GM23338 (cell line): Measurements from ENCODE around the gene PRSS56.

ENCODE experiments used
- CREB1 ChIP-seq: fragments of 250-450 bp; sonication (Bioruptor Pico); IDR thresholded peaks from 2 replicates; pipeline ENCODE4 v1.5.0; 2020; ENCODE audit warnings: low read depth, mild to moderate bottlenecking, moderate library complexity
- CTCF ChIP-seq, 2 experiments: fragments of 200-600 bp in 1 of 2; sonication (generic) in 1 of 2; conservative IDR thresholded peaks; 2 replicates each; pipeline versions ENCODE4 v1.5.1 to v1.6.1; 2016 to 2017; ENCODE audit warnings: antibody characterized with exemption in 2 of 2, low read depth in 2 of 2, mild to moderate bottlenecking in 2 of 2, moderate library complexity in 1 of 2
- ETS1 ChIP-seq: IDR thresholded peaks from 2 replicates; pipeline ENCODE4 v1.6.1; 2016; ENCODE audit warnings: antibody characterized with exemption
- EZH2 ChIP-seq: fragments of 200-600 bp; sonication (generic); IDR thresholded peaks from one replicate; pipeline ENCODE4 v1.8.0; 2017; ENCODE audit warnings: antibody characterized with exemption, mild to moderate bottlenecking, low read depth; ENCODE audit not compliant: unreplicated experiment
- EZH2phosphoT487 ChIP-seq: fragments of 200-600 bp; sonication (generic); IDR thresholded peaks from one replicate; pipeline ENCODE4 v1.8.1; 2018; ENCODE audit warnings: antibody characterized with exemption; ENCODE audit not compliant: unreplicated experiment
- JUNB ChIP-seq: IDR thresholded peaks from one replicate; pipeline ENCODE4 v1.6.1; 2016; ENCODE audit warnings: antibody characterized with exemption; ENCODE audit not compliant: unreplicated experiment
- NANOG ChIP-seq: IDR thresholded peaks from 2 replicates; pipeline ENCODE4 v1.6.1; 2016; ENCODE audit warnings: antibody characterized with exemption, borderline replicate concordance
- POLR2AphosphoS5 ChIP-seq: IDR thresholded peaks from 2 replicates; pipeline ENCODE4 v1.6.1; 2016; ENCODE audit warnings: antibody characterized with exemption, low read depth
- REST ChIP-seq: IDR thresholded peaks from one replicate; pipeline ENCODE4 v1.6.1; 2018; ENCODE audit warnings: antibody characterized with exemption; ENCODE audit not compliant: unreplicated experiment
- STAT1 ChIP-seq: IDR thresholded peaks from one replicate; pipeline ENCODE4 v1.6.1; 2016; ENCODE audit warnings: antibody characterized with exemption; ENCODE audit not compliant: unreplicated experiment
- ZNF331 ChIP-seq: fragments of 250-450 bp; sonication (Bioruptor Pico); IDR thresholded peaks from 2 replicates; pipeline ENCODE4 v1.5.0; 2020; ENCODE audit warnings: low read depth, mild to moderate bottlenecking, moderate library complexity

- TF ChIP-seq CTCF (conservative IDR thresholded peaks at IDR 0.05; ENCODE audit: low read depth in 2 of 2) (no peak), POLR2AphosphoS5 (no peak), EZH2 (no peak), NANOG (no peak), CREB1 (no peak), REST (no peak), EZH2phosphoT487 (no peak), STAT1 (no peak), JUNB (no peak), ZNF331 (CRISPR knock-in tag) (no peak), ETS1 (no peak)
These were observed 23.5 kb upstream of the PRSS56 start for GRCh38 chr2:232496501-232497270.
